ENCODE data around the gene UBE2E3.

GRCh38 chr2:180933332-180933731 is 47.1 kb upstream of the UBE2E3 start:
- TF ChIP-seq, protein P1, sequence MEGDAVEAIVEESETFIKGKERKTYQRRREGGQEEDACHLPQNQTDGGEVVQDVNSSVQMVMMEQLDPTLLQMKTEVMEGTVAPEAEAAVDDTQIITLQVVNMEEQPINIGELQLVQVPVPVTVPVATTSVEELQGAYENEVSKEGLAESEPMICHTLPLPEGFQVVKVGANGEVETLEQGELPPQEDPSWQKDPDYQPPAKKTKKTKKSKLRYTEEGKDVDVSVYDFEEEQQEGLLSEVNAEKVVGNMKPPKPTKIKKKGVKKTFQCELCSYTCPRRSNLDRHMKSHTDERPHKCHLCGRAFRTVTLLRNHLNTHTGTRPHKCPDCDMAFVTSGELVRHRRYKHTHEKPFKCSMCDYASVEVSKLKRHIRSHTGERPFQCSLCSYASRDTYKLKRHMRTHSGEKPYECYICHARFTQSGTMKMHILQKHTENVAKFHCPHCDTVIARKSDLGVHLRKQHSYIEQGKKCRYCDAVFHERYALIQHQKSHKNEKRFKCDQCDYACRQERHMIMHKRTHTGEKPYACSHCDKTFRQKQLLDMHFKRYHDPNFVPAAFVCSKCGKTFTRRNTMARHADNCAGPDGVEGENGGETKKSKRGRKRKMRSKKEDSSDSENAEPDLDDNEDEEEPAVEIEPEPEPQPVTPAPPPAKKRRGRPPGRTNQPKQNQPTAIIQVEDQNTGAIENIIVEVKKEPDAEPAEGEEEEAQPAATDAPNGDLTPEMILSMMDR (IDR thresholded peaks at IDR 0.05): no peak
- no peak for TF ChIP-seq POLR2A (IDR thresholded peaks at IDR 0.05)
- TF ChIP-seq POLR2AphosphoS5 (IDR thresholded peaks at IDR 0.05): no peak
